Stomach smooth muscle (tissue), 2 donors: ENCODE results near the gene CLPTM1.
A peak's percentile ranks its signal among the peaks of the same experiment; 100 is the strongest.
"Not testable (repeated sequence)": the region's sequence is repeated elsewhere in the genome, so short reads cannot be mapped to it uniquely, and the experiment has no call there.

Source experiments
- H3K27ac ChIP-seq: one replicate; pipeline ENCODE4 v1.7.0; 2013; ENCODE audit warnings: mild to moderate bottlenecking, low read length, inconsistent platforms
- H3K27me3 ChIP-seq, 2 donors: one replicate each; pipeline ENCODE4 v1.7.0; 2013; ENCODE audit warnings: low read length in 2 of 2; ENCODE audit not compliant: insufficient read depth in 2 of 2, control insufficient read depth in 1 of 2
- H3K36me3 ChIP-seq, 2 donors: one replicate each; pipeline ENCODE4 v1.7.0; 2013; ENCODE audit warnings: low read length in 2 of 2; ENCODE audit not compliant: control insufficient read depth in 2 of 2, insufficient read depth in 2 of 2
- H3K4me1 ChIP-seq: one replicate; pipeline ENCODE4 v1.7.0; 2013; ENCODE audit warnings: low read length; ENCODE audit not compliant: control insufficient read depth, insufficient read depth
- H3K4me3 ChIP-seq, 2 donors: one replicate each; pipeline ENCODE4 v1.7.0; 2013; ENCODE audit warnings: low read length in 2 of 2
- H3K9ac ChIP-seq, 2 donors: one replicate each; pipeline ENCODE4 v1.7.0; 2013; ENCODE audit warnings: low read length in 2 of 2, mild to moderate bottlenecking in 1 of 2
- H3K9me3 ChIP-seq, 2 donors: one replicate each; pipeline ENCODE4 v1.7.0; 2013; ENCODE audit warnings: low read length in 2 of 2; ENCODE audit not compliant: control insufficient read depth in 2 of 2
- donor health status: healthy.
- donor health status: Pancreatic carcinoma.

The CLPTM1 gene, protein sequence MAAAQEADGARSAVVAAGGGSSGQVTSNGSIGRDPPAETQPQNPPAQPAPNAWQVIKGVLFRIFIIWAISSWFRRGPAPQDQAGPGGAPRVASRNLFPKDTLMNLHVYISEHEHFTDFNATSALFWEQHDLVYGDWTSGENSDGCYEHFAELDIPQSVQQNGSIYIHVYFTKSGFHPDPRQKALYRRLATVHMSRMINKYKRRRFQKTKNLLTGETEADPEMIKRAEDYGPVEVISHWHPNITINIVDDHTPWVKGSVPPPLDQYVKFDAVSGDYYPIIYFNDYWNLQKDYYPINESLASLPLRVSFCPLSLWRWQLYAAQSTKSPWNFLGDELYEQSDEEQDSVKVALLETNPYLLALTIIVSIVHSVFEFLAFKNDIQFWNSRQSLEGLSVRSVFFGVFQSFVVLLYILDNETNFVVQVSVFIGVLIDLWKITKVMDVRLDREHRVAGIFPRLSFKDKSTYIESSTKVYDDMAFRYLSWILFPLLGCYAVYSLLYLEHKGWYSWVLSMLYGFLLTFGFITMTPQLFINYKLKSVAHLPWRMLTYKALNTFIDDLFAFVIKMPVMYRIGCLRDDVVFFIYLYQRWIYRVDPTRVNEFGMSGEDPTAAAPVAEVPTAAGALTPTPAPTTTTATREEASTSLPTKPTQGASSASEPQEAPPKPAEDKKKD

GRCh38 chr19:44954649-44955504 lies at the start of gene CLPTM1:
Gene CLPTM1 (plus strand): TSS chr19:44955380. CDS start chr19:44955396, 16 bp downstream.
- H3K27ac ChIP-seq: peak within 1 kb of the TSS; percentile 90
- no peaks in the 10 kb centered on the region for H3K27me3 ChIP-seq
- H3K9ac ChIP-seq: peak within 1 kb of the TSS; percentile 98 to 99
- H3K36me3 ChIP-seq: peaks cover 3 to 9% of the 10 kb centered on the region in 2 donors
- no peaks in the 10 kb centered on the region for H3K9me3 ChIP-seq
- peaks cover 48% of the 10 kb centered on the region for H3K4me1 ChIP-seq
- peak within 1 kb of the TSS; percentile 82 to 100 for H3K4me3 ChIP-seq

DNA sequence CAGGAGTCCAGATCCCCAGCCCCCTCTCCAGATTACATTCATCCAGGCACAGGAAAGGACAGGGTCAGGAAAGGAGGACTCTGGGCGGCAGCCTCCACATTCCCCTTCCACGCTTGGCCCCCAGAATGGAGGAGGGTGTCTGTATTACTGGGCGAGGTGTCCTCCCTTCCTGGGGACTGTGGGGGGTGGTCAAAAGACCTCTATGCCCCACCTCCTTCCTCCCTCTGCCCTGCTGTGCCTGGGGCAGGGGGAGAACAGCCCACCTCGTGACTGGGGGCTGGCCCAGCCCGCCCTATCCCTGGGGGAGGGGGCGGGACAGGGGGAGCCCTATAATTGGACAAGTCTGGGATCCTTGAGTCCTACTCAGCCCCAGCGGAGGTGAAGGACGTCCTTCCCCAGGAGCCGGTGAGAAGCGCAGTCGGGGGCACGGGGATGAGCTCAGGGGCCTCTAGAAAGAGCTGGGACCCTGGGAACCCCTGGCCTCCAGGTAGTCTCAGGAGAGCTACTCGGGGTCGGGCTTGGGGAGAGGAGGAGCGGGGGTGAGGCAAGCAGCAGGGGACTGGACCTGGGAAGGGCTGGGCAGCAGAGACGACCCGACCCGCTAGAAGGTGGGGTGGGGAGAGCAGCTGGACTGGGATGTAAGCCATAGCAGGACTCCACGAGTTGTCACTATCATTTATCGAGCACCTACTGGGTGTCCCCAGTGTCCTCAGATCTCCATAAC lies 49.6 kb upstream of the CLPTM1 start, which contains the start of gene APOE:
Gene APOE (plus strand): TSS at position 360 of the 724 bp plus-strand sequence. CDS start 829 bp downstream, outside the sequence.
- no peak within 1 kb of the TSS for H3K27ac ChIP-seq
- H3K4me3 ChIP-seq: peak within 1 kb of the TSS in 1 of 2 donors; percentile 22
- peaks cover 22% of the 10 kb centered on the region in 2 donors for H3K27me3 ChIP-seq
- H3K4me1 ChIP-seq: peaks cover 3% of the 10 kb centered on the region
- peak within 1 kb of the TSS in 1 of 2 donors; percentile 21 for H3K9ac ChIP-seq
- H3K9me3 ChIP-seq: no peaks in the 10 kb centered on the region
- H3K36me3 ChIP-seq: peaks cover 3 to 10% of the 10 kb centered on the region in 2 donors

DNA sequence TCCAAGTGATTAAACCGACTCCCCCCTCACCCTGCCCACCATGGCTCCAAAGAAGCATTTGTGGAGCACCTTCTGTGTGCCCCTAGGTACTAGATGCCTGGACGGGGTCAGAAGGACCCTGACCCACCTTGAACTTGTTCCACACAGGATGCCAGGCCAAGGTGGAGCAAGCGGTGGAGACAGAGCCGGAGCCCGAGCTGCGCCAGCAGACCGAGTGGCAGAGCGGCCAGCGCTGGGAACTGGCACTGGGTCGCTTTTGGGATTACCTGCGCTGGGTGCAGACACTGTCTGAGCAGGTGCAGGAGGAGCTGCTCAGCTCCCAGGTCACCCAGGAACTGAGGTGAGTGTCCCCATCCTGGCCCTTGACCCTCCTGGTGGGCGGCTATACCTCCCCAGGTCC lies 47.6 kb upstream of the CLPTM1 start:
- H3K27me3 ChIP-seq: peaks cover 22 to 25% of the 10 kb centered on the region in 2 donors
- no peak overlapping the region for H3K9ac ChIP-seq
- peaks cover 0 to 2% of the 10 kb centered on the region in 2 donors for H3K36me3 ChIP-seq
- no peaks in the 10 kb centered on the region for H3K9me3 ChIP-seq
- H3K27ac ChIP-seq: no peak overlapping the region
- no peak overlapping the region for H3K4me3 ChIP-seq
- peaks cover 6% of the 10 kb centered on the region for H3K4me1 ChIP-seq

DNA sequence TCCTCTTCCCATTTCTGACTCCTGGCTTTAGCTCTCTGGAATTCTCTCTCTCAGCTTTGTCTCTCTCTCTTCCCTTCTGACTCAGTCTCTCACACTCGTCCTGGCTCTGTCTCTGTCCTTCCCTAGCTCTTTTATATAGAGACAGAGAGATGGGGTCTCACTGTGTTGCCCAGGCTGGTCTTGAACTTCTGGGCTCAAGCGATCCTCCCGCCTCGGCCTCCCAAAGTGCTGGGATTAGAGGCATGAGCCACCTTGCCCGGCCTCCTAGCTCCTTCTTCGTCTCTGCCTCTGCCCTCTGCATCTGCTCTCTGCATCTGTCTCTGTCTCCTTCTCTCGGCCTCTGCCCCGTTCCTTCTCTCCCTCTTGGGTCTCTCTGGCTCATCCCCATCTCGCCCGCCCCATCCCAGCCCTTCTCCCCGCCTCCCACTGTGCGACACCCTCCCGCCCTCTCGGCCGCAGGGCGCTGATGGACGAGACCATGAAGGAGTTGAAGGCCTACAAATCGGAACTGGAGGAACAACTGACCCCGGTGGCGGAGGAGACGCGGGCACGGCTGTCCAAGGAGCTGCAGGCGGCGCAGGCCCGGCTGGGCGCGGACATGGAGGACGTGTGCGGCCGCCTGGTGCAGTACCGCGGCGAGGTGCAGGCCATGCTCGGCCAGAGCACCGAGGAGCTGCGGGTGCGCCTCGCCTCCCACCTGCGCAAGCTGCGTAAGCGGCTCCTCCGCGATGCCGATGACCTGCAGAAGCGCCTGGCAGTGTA lies 46.9 kb upstream of the CLPTM1 start:
- Histone ChIP-seq H3K36me3 (no peaks in the 10 kb centered on the region), H3K4me1 (peaks cover 6% of the 10 kb centered on the region), H3K27me3 (peaks cover 22 to 25% of the 10 kb centered on the region in 2 donors), H3K27ac (no peak overlapping the region), H3K9me3 (no peaks in the 10 kb centered on the region), H3K4me3 (no peak overlapping the region), H3K9ac (no peak overlapping the region)

DNA sequence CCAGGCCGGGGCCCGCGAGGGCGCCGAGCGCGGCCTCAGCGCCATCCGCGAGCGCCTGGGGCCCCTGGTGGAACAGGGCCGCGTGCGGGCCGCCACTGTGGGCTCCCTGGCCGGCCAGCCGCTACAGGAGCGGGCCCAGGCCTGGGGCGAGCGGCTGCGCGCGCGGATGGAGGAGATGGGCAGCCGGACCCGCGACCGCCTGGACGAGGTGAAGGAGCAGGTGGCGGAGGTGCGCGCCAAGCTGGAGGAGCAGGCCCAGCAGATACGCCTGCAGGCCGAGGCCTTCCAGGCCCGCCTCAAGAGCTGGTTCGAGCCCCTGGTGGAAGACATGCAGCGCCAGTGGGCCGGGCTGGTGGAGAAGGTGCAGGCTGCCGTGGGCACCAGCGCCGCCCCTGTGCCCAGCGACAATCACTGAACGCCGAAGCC lies 46.3 kb upstream of the CLPTM1 start:
- H3K27ac ChIP-seq: no peak overlapping the region
- H3K4me3 ChIP-seq: no peak overlapping the region
- no peaks in the 10 kb centered on the region for H3K36me3 ChIP-seq
- H3K9ac ChIP-seq: no peak overlapping the region
- H3K9me3 ChIP-seq: no peaks in the 10 kb centered on the region
- peaks cover 22 to 25% of the 10 kb centered on the region in 2 donors for H3K27me3 ChIP-seq
- peaks cover 6% of the 10 kb centered on the region for H3K4me1 ChIP-seq

- no peak overlapping the region for H3K4me3 ChIP-seq
- peaks cover 21 to 22% of the 10 kb centered on the region in 2 donors for H3K27me3 ChIP-seq
- no peaks in the 10 kb centered on the region for H3K36me3 ChIP-seq
- H3K9me3 ChIP-seq: no peaks in the 10 kb centered on the region
- H3K9ac ChIP-seq: no peak overlapping the region
- peaks cover 6% of the 10 kb centered on the region for H3K4me1 ChIP-seq
- no peak overlapping the region for H3K27ac ChIP-seq
Measured at GRCh38 chr19:44909775-44910174, 45.4 kb upstream of the CLPTM1 start.

DNA sequence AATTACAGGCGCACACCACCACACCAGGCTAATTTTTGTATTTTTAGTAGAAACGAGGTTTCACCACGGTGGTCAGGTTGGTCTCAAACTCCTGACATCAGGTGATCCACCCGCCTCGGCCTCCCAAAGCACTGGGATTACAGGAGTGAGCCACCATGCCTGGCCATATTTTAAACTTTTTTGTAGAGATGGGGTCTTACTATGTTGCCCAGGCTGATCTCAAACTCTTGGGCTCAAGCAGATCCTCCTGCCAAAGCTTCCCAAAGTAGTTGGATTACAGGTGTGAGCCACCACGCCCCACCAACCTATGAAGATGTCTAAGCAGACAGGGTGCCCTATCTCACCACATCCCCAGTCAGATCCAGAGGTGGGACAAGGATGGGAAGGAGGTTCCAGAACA lies 43.3 kb upstream of the CLPTM1 start:
- not testable (repeated sequence) for H3K36me3 ChIP-seq, H3K27ac ChIP-seq, H3K9ac ChIP-seq, H3K27me3 ChIP-seq, H3K4me1 ChIP-seq, H3K9me3 ChIP-seq, H3K4me3 ChIP-seq

- no peak overlapping the region for H3K4me3 ChIP-seq
- peaks cover 5% of the 10 kb centered on the region for H3K4me1 ChIP-seq
- no peaks in the 10 kb centered on the region for H3K9me3 ChIP-seq
- peaks cover under 1 to 3% of the 10 kb centered on the region in 2 donors for H3K27me3 ChIP-seq
- H3K27ac ChIP-seq: no peak overlapping the region
- H3K9ac ChIP-seq: no peak overlapping the region
- H3K36me3 ChIP-seq: no peaks in the 10 kb centered on the region
Measured at GRCh38 chr19:44912854-44913253, 42.3 kb upstream of the CLPTM1 start.

DNA sequence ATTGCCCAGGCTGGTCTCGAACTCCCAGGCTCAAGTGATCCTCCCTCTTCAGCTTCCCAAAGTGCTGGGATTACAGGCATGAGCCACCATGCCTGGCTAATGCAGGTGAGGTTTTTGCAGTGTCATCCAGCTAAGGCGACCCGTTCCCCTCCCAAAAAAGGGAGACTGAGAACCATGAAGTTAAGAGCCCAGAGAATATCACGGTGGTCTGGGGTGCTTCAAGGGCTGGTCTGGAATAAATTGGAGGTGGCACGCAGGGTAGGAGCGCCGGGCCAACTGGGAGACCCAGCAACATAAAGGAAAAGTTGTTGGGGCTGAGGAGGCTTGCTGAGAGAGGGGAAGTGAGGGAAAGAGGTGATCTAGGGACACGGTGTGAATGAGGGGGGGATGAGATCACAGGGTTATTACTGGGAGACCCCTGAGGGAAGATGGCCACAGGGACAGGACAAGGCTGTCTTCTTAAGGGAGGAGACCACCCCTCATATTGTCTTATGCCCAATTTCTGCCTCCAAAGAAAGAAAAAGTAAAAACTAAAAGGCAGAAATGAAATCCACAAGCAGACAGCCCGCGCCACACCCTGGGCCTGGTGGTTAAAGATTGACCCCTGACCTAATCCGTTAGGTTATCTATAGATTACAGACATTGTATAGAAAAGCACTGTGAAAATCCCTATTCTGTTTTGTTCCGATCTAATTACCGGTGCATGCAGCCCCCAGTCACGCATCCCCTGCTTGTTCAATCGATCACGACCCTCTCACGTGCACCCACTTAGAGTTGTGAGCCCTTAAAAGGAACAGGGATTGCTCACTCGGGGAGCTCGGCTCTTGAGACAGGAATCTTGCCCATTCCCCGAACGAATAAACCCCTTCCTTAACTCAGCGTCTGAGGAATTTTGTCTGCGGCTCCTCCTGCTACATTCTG lies 41.4 kb upstream of the CLPTM1 start:
- H3K4me1 ChIP-seq: not testable (repeated sequence)

More for the DNA sequence above, 41.4 kb upstream of the CLPTM1 start:
- H3K9ac ChIP-seq, H3K9me3 ChIP-seq, H3K36me3 ChIP-seq, H3K27me3 ChIP-seq, H3K27ac ChIP-seq, H3K4me3 ChIP-seq: not testable (repeated sequence)
